NCI-H2196 treated with DMSO at 0.1 percent for 48 hours (cell line): ENCODE data around the gene GNG4.
"Not testable (repeated sequence)": the region's sequence is repeated elsewhere in the genome, so short reads cannot be mapped to it uniquely, and the experiment has no call there.

Experiments used
- DNase-seq: peaks from one replicate; lab custom pipeline; 2025; ENCODE audit not compliant: unreplicated experiment; lab: John Stamatoyannopoulos, UW

GNG4 gene

GRCh38 chr1:235546369-235547155 lies 103.0 kb downstream of the GNG4 start:
- DNase-seq: not testable (repeated sequence)

GRCh38 chr1:235545292-235545930 lies 104.2 kb downstream of the GNG4 start:
- DNase-seq: no peak

- not testable (repeated sequence) for DNase-seq
Observed at GRCh38 chr1:235542845-235543244, 106.7 kb downstream of the GNG4 start.

- DNase-seq: no peak
Observed at GRCh38 chr1:235533476-235534168, 116.0 kb downstream of the GNG4 start.

GRCh38 chr1:235532360-235532759 lies 117.2 kb downstream of the GNG4 start:
- DNase-seq: no peak

- no peak for DNase-seq
Observed at GRCh38 chr1:235527196-235527814, 122.3 kb downstream of the GNG4 start.

GRCh38 chr1:235525314-235525713 lies 124.3 kb downstream of the GNG4 start:
- DNase-seq: no peak

- DNase-seq: no peak
Observed at GRCh38 chr1:235516862-235517446, 132.6 kb downstream of the GNG4 start.

- DNase-seq: no peak
Observed at GRCh38 chr1:235515844-235516512, 133.6 kb downstream of the GNG4 start.

GRCh38 chr1:235513495-235514366 lies 135.9 kb downstream of the GNG4 start:
- DNase-seq: peak; percentile 15

GRCh38 chr1:235511470-235512240 lies 137.9 kb downstream of the GNG4 start:
- no peak for DNase-seq

- DNase-seq: no peak
Observed at GRCh38 chr1:235510823-235511222, 138.8 kb downstream of the GNG4 start.

GRCh38 chr1:235507623-235508022 lies 142.0 kb downstream of the GNG4 start:
- DNase-seq: no peak

- DNase-seq: peak; percentile 91
Observed at GRCh38 chr1:235504494-235505222, 144.9 kb downstream of the GNG4 start.

- no peak for DNase-seq
Observed at GRCh38 chr1:235504122-235504493, 145.5 kb downstream of the GNG4 start, which contains the start of gene B3GALNT2. Gene B3GALNT2 (minus strand): TSS chr1:235504452. CDS start chr1:235504252, 200 bp downstream.

GRCh38 chr1:235503403-235504121 lies 146.0 kb downstream of the GNG4 start:
- no peak for DNase-seq

- DNase-seq: no peak
Observed at GRCh38 chr1:235502601-235503402, 146.8 kb downstream of the GNG4 start.
